ENCODE measurements around the gene RFT1. TPM values are rescaled to one million over a fixed set of nuclear protein-coding genes. Genes with fewer than 3 reads are reported as not detected.

Gene RFT1
- total RNA-seq, 2 donors from 2014 or later = 29.3 to 35.2 TPM

- 78 to 87% methylated on average over 4 to 8 of the region's 8 CpGs for WGBS, 2 experiments (ENCODE audit: insufficient coverage in 1 of 2, insufficient read length in 1 of 2)
- no peak overlapping the region for H3K27ac ChIP-seq (ENCODE audit: low read depth, low read length)
- H3K4me1 ChIP-seq (ENCODE audit: control insufficient read depth, insufficient read depth, low read length) = no peaks in the 10 kb centered on the region
- peaks cover 3% of the 10 kb centered on the region for H3K4me1 Mint-ChIP-seq
- no peaks in the 10 kb centered on the region for H3K9me3 Mint-ChIP-seq
- no peaks in the 10 kb centered on the region for H3K36me3 ChIP-seq (ENCODE audit: control insufficient read depth, insufficient read depth, low read length)
- H3K27ac Mint-ChIP-seq = no peak overlapping the region
- TF ChIP-seq CTCF (conservative IDR thresholded peaks at IDR 0.05) = no peak
- no peak for DNase-seq
- H3K4me3 Mint-ChIP-seq = no peak overlapping the region
- H3K27me3 ChIP-seq (ENCODE audit: control insufficient read depth, insufficient read depth, low read length, poor library complexity, severe bottlenecking) = no peaks in the 10 kb centered on the region
- H3K9ac ChIP-seq (ENCODE audit: extremely low read depth, low read length, poor library complexity, severe bottlenecking) = no peak overlapping the region
- H3K9me3 ChIP-seq (ENCODE audit: control insufficient read depth, low read length) = no peaks in the 10 kb centered on the region
- H3K27me3 Mint-ChIP-seq (ENCODE audit: insufficient read depth) = no peaks in the 10 kb centered on the region
- no peaks in the 10 kb centered on the region for H3K36me3 Mint-ChIP-seq (ENCODE audit: low read depth)
- no peak overlapping the region for H3K4me3 ChIP-seq (ENCODE audit: low read length)
Observed at GRCh38 chr3:53082736-53083135, 47.5 kb downstream of the RFT1 start.

- peaks cover 3% of the 10 kb centered on the region for H3K4me1 Mint-ChIP-seq
- no peaks in the 10 kb centered on the region for H3K27me3 Mint-ChIP-seq (ENCODE audit: insufficient read depth)
- Histone ChIP-seq H3K9me3 (ENCODE audit: control insufficient read depth, low read length) (no peaks in the 10 kb centered on the region), H3K36me3 (ENCODE audit: control insufficient read depth, insufficient read depth, low read length) (no peaks in the 10 kb centered on the region), H3K27me3 (ENCODE audit: control insufficient read depth, insufficient read depth, low read length, poor library complexity, severe bottlenecking) (no peaks in the 10 kb centered on the region), H3K27ac (ENCODE audit: low read depth, low read length) (no peak overlapping the region), H3K4me3 (ENCODE audit: low read length) (no peak overlapping the region), H3K9ac (ENCODE audit: extremely low read depth, low read length, poor library complexity, severe bottlenecking) (no peak overlapping the region), H3K4me1 (ENCODE audit: control insufficient read depth, insufficient read depth, low read length) (no peaks in the 10 kb centered on the region)
- H3K4me3 Mint-ChIP-seq = no peak overlapping the region
- no peak for DNase-seq
- no peak overlapping the region for H3K27ac Mint-ChIP-seq
- 94 to 100% methylated on average over 2 to 5 of the region's 5 CpGs for WGBS, 2 experiments (ENCODE audit: insufficient coverage in 1 of 2, insufficient read length in 1 of 2)
- H3K9me3 Mint-ChIP-seq = no peaks in the 10 kb centered on the region
- no peaks in the 10 kb centered on the region for H3K36me3 Mint-ChIP-seq (ENCODE audit: low read depth)
- TF ChIP-seq CTCF (conservative IDR thresholded peaks at IDR 0.05) = no peak
Observed at GRCh38 chr3:53081318-53081717, 48.9 kb downstream of the RFT1 start.

GRCh38 chr3:53080612-53081205 is 49.5 kb downstream of the RFT1 start:
- no peaks in the 10 kb centered on the region for H3K9me3 ChIP-seq (ENCODE audit: control insufficient read depth, low read length)
- Mint-ChIP-seq H3K36me3 (ENCODE audit: low read depth) (no peaks in the 10 kb centered on the region), H3K27me3 (ENCODE audit: insufficient read depth) (no peaks in the 10 kb centered on the region), H3K27ac (no peak overlapping the region), H3K9me3 (no peaks in the 10 kb centered on the region), H3K4me1 (peaks cover 3% of the 10 kb centered on the region), H3K4me3 (no peak overlapping the region)
- 84 to 100% methylated on average over 1 to 7 of the region's 7 CpGs for WGBS, 2 experiments (ENCODE audit: insufficient coverage in 1 of 2, insufficient read length in 1 of 2)
- TF ChIP-seq CTCF (conservative IDR thresholded peaks at IDR 0.05) = no peak
- no peaks in the 10 kb centered on the region for H3K27me3 ChIP-seq (ENCODE audit: control insufficient read depth, insufficient read depth, low read length, poor library complexity, severe bottlenecking)
- H3K9ac ChIP-seq (ENCODE audit: extremely low read depth, low read length, poor library complexity, severe bottlenecking) = no peak overlapping the region
- no peak overlapping the region for H3K27ac ChIP-seq (ENCODE audit: low read depth, low read length)
- H3K36me3 ChIP-seq (ENCODE audit: control insufficient read depth, insufficient read depth, low read length) = no peaks in the 10 kb centered on the region
- no peak for DNase-seq
- no peaks in the 10 kb centered on the region for H3K4me1 ChIP-seq (ENCODE audit: control insufficient read depth, insufficient read depth, low read length)
- H3K4me3 ChIP-seq (ENCODE audit: low read length) = no peak overlapping the region
